Measurements from ENCODE around the gene OSBP2.

The OSBP2 gene

DNA sequence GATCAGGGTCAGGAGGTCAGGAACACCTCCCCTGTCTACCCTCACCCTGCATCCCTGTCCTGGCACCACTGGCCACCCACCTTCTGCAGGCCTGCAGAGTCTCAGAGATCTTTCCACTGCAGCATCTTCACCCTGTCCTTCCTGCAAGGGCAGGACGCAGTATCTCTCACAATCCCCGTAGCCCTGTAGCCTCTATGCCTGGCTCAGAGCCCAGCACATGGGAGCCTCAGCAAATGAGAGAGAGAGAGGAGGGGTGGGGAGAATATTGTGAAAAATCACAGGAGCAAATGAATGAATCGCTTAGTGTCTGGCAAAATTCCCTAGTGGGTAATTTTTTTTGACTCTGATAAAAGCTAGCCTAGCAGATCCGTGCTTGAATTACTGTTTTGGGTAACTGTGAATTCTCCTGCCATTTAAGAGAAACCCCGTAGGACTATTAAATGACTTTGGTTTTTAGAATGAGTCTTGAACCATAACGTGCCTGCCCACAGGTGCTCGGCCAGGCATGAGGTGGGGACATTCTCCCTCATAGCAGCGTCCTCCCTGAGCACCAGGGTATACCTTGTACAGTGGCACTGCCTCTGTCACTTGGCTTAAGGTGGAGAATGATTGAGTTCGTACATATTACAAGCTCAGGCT, 182.4 kb downstream of the OSBP2 start:
- no peak for FAIRE-seq
- DNase-seq (ENCODE audit: insufficient read length, low spot score) = no peak

GRCh38 chr22:30877662-30878515, 183.2 kb downstream of the OSBP2 start:
- DNase-seq (ENCODE audit: insufficient read length, low spot score) = no peak
- no peak for FAIRE-seq

- no peak for DNase-seq (ENCODE audit: insufficient read length, low spot score)
Observed at GRCh38 chr22:30878516-30879414, 184.1 kb downstream of the OSBP2 start.

DNA sequence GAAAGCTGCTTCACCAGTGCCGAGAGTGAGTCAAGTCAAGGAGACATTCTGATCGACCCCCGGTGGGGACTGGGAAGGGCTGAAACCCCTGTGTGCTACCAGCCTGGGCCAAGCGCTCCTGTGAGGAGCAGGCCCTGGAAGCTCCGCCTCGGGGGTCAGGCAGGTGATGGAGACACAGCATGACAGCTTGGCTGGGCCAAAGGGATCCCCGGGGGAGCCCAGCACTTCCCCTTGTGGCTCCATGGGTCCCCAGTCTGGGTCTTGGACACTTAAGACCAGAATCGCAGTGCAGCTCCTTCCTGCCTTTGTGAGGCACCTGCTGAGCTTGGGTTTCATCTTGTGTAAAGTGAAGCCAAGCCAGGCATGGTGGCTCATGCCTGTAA, 184.7 kb downstream of the OSBP2 start:
- DNase-seq (ENCODE audit: insufficient read length, low spot score) (no peak), FAIRE-seq (no peak)

More at GRCh38 chr22:30878516-30879414, 184.1 kb downstream of the OSBP2 start:
- no peak for FAIRE-seq

DNA sequence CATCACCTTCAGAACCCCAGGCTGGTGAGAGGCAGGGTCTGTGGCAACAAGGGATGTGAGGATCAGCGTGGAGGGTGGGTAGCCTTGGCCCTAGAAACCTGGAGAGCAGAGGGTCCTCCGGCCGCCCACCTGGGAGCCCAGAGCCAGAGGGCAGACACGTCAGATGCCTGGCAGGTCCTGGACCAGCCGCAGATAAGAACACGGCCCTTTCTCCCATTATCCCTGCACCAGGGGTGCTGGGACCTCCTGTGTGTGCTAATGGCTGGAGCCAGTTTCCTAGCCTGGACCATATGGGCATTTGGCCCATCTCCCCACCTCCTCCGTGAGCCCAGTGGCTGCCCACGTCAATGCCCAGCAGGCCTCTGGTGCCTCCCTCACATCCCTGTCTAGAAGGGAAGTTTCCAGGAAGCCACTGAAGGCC, 185.5 kb downstream of the OSBP2 start:
- DNase-seq (ENCODE audit: insufficient read length, low spot score) (no peak), FAIRE-seq (no peak)

DNA sequence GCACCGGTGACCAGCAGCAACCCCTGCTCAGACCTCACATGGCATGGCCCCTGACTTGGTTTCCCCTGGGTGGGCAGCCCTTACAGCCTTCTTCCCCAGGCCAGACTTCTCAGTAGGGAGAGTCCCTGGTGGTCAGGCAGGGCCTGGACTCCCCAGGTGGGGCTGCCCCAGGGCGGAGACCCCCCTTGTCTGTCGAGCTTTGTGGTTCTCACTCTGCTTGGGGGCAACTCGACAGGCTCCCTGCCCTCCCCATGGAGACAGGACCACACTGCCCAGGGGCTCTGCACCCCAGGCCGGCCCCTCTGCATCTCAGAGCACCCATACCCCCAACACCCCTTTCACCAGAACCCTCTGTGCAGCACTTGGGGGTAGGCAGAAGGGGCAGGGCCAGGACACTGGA, 186.2 kb downstream of the OSBP2 start:
- FAIRE-seq (no peak), DNase-seq (ENCODE audit: insufficient read length, low spot score) (no peak)

DNA sequence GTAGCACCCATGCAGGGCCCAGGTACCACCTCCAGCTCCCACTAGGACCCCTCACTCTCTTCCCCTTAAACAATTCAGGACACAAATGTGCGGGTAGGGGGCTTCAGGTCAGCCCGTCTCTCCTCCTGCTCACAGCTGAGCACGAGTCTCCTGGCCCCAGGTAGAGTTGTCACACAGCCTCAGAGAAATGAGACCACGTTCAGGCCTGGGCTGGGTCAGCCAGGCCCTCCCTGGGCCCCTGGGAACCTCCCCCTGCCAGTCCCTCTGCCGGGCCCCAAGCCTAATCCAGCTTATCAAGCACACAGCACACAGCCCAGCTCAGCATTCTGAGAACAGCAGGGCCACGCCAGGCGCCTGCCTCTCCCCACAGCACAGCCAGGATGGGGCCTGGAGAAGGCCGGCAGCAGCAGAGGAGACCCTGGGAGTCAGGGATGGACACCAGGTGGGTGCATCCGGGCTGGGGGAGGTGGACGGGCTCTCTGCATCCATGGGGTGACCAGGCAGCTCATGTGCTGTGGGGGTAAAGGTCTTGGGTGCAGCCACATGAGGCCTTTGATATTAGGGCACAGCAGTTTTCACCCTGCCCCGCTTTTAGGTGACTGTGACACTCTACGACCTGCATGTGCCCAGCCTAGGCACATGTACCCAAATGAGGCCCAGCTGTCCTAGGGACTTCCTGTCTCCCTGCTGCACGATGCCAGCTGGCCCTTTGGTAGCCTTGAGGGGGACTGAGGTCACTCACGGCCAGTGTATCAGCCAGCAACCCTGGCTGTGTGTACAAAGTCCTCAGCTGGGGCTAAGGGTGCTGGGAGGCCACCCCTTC, 186.9 kb downstream of the OSBP2 start:
- DNase-seq (ENCODE audit: insufficient read length, low spot score) (no peak), FAIRE-seq (no peak)

- DNase-seq (ENCODE audit: insufficient read length, low spot score) = no peak
- no peak for FAIRE-seq
Observed at GRCh38 chr22:30882184-30882717, 187.6 kb downstream of the OSBP2 start.

DNA sequence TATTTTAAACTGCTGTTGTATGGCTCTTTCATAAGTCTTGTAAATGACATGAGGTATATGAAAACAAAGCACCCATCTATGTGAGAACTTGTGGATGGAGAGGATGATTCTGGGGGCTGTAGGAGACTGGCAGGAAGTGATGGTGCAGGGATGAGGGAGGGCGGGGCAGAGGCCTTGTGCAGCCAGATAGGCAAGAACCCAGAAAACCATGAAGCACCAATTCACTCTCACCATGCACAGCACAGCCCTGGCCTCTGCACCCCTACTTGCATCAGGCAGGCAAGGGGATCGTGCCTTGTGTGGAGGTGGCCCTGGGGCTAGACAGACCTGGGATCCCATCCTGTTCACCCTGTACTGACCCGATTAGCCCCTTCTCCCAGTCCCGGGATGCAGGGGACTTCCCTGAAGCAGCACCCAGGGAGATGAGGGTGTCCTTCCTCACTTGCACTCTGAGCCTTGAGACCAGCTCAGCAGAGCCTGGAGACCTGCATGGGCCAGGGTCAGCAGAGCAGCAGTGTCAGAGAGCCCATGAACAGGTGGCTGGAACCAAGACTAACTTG, 188.4 kb downstream of the OSBP2 start:
- FAIRE-seq = no peak
- no peak for DNase-seq (ENCODE audit: insufficient read length, low spot score)

GRCh38 chr22:30883586-30884145, 189.0 kb downstream of the OSBP2 start:
- FAIRE-seq (no peak), DNase-seq (ENCODE audit: insufficient read length, low spot score) (no peak)

GRCh38 chr22:30884211-30885000, 189.7 kb downstream of the OSBP2 start:
- no peak for DNase-seq (ENCODE audit: insufficient read length, low spot score)
- no peak for FAIRE-seq

- FAIRE-seq = no peak
Observed at GRCh38 chr22:30885001-30885366, 190.3 kb downstream of the OSBP2 start.

GRCh38 chr22:30885591-30885990, 190.9 kb downstream of the OSBP2 start:
- FAIRE-seq (no peak), DNase-seq (ENCODE audit: insufficient read length, low spot score) (no peak)

More at GRCh38 chr22:30885001-30885366, 190.3 kb downstream of the OSBP2 start:
- no peak for DNase-seq (ENCODE audit: insufficient read length, low spot score)

DNA sequence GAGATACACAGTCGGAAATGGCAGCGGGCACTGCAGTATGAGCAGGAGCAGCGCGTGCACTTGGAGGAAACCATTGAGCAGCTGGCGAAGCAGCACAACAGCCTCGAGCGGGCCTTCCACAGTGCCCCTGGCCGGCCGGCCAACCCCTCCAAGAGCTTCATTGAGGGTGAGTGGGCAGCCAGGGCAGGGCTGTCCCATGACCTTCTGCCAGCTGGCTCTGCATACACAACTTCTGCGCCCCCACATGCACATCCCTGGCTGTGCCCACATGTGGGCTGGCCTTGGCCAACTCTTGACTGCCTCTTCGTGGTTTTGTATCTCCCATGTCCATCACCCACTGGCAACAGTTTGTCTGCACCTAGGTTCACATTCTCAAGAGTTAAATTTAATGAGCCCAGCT, 192.8 kb downstream of the OSBP2 start:
- no peak for DNase-seq (ENCODE audit: insufficient read length, low spot score)
- FAIRE-seq = no peak

DNA sequence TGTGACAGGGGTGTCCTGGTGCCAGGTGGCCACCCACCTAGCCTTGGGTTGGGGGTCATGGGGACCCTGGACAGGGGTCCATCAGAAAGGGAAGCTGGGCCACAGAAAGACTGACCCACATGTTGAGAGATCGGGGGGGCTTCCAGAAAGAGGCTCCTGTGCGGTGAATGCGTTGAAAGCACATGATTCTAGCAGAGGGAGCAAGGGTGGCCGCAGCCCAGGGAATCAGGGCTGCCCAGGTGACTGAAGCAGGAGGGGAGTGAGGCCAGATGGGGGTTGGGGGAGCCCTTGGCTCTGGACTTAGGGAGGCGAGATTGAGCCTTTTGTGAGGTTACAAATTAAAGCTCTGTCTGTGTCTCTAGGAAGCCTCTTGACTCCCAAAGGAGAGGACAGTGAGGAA, 193.2 kb downstream of the OSBP2 start:
- no peak for FAIRE-seq
- DNase-seq (ENCODE audit: insufficient read length, low spot score) = no peak

DNA sequence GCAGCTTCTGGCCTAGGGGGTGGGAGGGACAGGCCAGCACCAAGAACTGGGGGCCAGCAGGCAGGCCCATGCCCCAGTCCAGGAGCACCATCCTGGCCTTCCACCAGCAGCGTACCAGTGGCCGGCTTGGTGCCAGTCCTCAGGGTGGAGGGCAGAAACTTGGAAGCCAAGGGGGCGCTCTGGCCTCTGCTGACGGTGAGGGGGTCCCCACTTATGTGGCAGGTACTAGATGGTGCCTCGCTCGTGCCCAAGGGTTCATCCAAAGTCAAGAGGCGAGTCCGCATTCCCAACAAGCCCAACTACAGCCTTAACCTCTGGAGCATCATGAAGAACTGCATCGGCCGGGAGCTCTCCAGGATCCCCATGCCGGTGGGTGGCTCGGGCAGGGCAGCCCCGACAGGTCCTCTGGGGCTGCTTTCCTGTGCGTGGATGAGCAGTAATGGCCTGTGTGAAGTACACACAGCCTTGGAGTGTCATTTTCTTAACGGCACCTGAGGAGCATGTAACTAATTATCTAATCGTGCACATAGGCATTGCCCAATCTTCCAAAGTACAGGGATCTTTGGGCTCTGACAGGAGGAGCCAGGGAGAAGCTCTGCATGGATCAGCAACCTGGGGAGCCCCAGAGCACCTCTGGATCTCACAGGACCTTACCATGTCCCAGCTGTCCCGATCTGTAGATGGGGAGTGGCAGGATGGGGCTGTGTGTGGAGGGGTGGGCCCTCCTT, 194.8 kb downstream of the OSBP2 start:
- FAIRE-seq (no peak), DNase-seq (ENCODE audit: insufficient read length, low spot score) (no peak)

DNA sequence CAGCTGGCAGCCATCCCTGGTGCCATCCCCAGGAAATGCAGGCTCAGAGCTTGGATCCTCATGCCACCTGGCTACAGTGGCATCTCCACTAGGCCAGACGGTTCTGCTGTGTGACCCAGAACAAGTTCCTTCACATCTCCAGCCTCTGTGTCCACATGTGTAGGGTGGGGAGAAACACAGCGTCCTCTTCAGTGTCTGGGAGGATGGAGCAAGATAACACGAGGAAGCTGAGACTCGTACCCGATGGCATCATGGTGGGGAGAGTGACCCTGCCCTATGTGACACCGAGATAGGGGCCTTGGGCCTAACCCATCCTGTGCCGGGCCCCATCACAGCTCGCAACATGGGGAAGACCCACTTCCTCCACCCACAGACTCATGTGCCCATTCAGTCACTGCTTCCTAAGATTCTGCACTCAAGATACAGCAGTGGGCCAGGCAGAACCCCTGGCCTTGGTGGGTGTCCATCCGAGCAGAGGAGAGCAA, 195.4 kb downstream of the OSBP2 start:
- FAIRE-seq (no peak), DNase-seq (ENCODE audit: insufficient read length, low spot score) (no peak)

All from GM19239 (cell line).